SK-N-SH treated with all-trans-retinoic acid at 6 μM for 48 hours (cell line): Measurements from ENCODE around the gene C2orf72.

Experiments used
- ATAC-seq: fragments of 200-7000 bp; cut with Tn5 transposase; 3 replicates; pipeline ENCODE4 v1.9.1; 2020; ENCODE audit warnings: mild to moderate bottlenecking, moderate library complexity
- BACH2 ChIP-seq: fragments of 250-450 bp; sonication (Bioruptor Pico); IDR thresholded peaks from 2 replicates; pipeline ENCODE4 v1.9.0; 2021; ENCODE audit warnings: mild to moderate bottlenecking, borderline replicate concordance
- GLIS3 ChIP-seq: fragments of 250-450 bp; sonication (Bioruptor Pico); IDR thresholded peaks from 2 replicates; pipeline ENCODE4 v1.5.0; 2020; ENCODE audit warnings: mild to moderate bottlenecking, moderate library complexity
- ISL1 ChIP-seq: fragments of 250-450 bp; sonication (Bioruptor Pico); IDR thresholded peaks from 2 replicates; pipeline ENCODE4 v2.1.2; 2022; ENCODE audit warnings: mild to moderate bottlenecking, moderate library complexity
- OSR1 ChIP-seq: fragments of 250-450 bp; sonication (Bioruptor Pico); IDR thresholded peaks from 2 replicates; pipeline ENCODE4 v1.8.0; 2022; ENCODE audit warnings: moderate library complexity, mild to moderate bottlenecking, inconsistent platforms
- PPARA ChIP-seq: fragments of 250-450 bp; sonication (Bioruptor Pico); IDR thresholded peaks from 2 replicates; pipeline ENCODE4 v1.5.0; 2020; ENCODE audit warnings: mild to moderate bottlenecking, borderline replicate concordance
- RARB ChIP-seq: fragments of 250-450 bp; sonication (Bioruptor Pico); IDR thresholded peaks from 2 replicates; pipeline ENCODE4 v1.8.0; 2021; ENCODE audit warnings: mild to moderate bottlenecking, moderate library complexity
- SNAI2 ChIP-seq: fragments of 250-450 bp; sonication (Bioruptor Pico); IDR thresholded peaks from 2 replicates; pipeline ENCODE4 v1.5.0; 2020; ENCODE audit warnings: mild to moderate bottlenecking, moderate library complexity
- TOX ChIP-seq: fragments of 250-450 bp; sonication (Bioruptor Pico); IDR thresholded peaks from 2 replicates; pipeline ENCODE4 v1.8.0; 2021; ENCODE audit warnings: mild to moderate bottlenecking, moderate library complexity, borderline replicate concordance
- ZFP3 ChIP-seq: fragments of 250-450 bp; sonication (Bioruptor Pico); IDR thresholded peaks from 2 replicates; pipeline ENCODE4 v1.5.0; 2020; ENCODE audit warnings: mild to moderate bottlenecking, moderate library complexity
- ZNF565 ChIP-seq: fragments of 450-650 bp; formaldehyde crosslinking; conservative IDR thresholded peaks from 2 replicates; pipeline ENCODE4 v1.5.0; 2020; ENCODE audit warnings: low read depth, mild to moderate bottlenecking, moderate library complexity
- ZNF70 ChIP-seq: fragments of 450-650 bp; formaldehyde crosslinking; IDR thresholded peaks from 2 replicates; pipeline ENCODE4 v1.5.0; 2020; ENCODE audit warnings: mild to moderate bottlenecking, moderate library complexity
- TF ChIP-seq, protein P1 (sequence below): fragments of 250-450 bp; sonication (Bioruptor Pico); IDR thresholded peaks from 2 replicates; pipeline ENCODE4 v1.8.0; 2020; ENCODE audit warnings: mild to moderate bottlenecking, moderate library complexity, borderline replicate concordance
- TF ChIP-seq, protein P2 (sequence below): fragments of 250-450 bp; sonication (Bioruptor Pico); IDR thresholded peaks from 2 replicates; pipeline ENCODE4 v1.5.1; 2021; ENCODE audit warnings: mild to moderate bottlenecking, moderate library complexity
- TF ChIP-seq, protein P3 (sequence below): fragments of 250-450 bp; sonication (Bioruptor Pico); IDR thresholded peaks from 2 replicates; pipeline ENCODE4 v1.5.0; 2020; ENCODE audit warnings: mild to moderate bottlenecking, moderate library complexity
- TF ChIP-seq, protein P4 (sequence below): fragments of 250-450 bp; sonication (Bioruptor Pico); IDR thresholded peaks from 2 replicates; pipeline ENCODE4 v1.5.1; 2020; ENCODE audit warnings: low read depth, mild to moderate bottlenecking, moderate library complexity
- TF ChIP-seq, protein P5 (sequence below): fragments of 250-450 bp; sonication (Bioruptor Pico); IDR thresholded peaks from 2 replicates; pipeline ENCODE4 v1.8.0; 2021; ENCODE audit warnings: low read depth, mild to moderate bottlenecking, moderate library complexity, borderline replicate concordance

C2orf72 gene

DNA sequence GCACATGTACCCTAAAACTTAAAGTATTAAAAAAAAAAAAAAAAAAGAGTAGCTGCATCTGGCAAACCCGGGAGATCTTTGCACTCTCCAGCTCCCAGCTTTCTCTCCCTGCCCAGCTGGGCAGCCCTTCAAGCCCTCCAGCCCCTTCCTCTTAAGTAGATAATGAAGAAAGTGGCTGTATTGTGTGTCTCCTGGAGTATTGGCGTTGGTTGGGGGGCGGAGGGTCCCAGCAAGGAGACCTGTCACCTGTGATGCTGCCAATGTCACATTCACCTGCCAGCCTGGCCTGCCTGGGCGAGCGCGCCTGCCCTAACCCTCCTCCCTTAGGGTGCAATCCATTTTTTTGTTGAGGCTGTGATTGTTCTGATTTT, 2.0 kb downstream of the C2orf72 start (continued):
- TF ChIP-seq TOX (CRISPR knock-in tag), result no peak
- TF ChIP-seq ZNF70 (CRISPR knock-in tag), result no peak

DNA sequence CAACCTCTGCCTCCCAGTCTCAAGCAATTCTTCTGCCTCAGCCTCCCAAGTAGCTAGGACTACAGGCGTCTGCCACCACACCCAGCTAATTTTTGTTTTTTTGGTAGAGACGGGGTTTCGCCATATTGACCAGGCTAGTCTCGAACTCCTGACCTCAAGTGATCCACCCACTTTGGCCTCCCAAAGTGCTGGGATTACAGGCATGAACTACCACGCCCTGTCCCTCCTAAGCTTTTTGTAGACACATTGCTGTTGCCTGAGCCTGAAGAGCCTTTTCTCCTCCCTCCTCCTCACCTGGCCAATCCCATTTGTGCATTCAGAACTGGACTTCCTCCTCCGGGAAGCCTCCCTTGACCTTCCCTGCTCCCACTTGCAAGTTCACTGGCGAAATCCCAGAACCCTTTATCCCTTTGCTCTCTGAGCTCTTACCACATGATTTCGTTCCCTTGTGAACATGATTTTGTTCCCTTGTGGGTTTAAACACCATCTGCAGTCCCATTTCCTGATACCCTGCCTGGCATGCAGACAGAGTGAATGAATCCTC, 2.6 kb downstream of the C2orf72 start:
- TF ChIP-seq, protein P1, sequence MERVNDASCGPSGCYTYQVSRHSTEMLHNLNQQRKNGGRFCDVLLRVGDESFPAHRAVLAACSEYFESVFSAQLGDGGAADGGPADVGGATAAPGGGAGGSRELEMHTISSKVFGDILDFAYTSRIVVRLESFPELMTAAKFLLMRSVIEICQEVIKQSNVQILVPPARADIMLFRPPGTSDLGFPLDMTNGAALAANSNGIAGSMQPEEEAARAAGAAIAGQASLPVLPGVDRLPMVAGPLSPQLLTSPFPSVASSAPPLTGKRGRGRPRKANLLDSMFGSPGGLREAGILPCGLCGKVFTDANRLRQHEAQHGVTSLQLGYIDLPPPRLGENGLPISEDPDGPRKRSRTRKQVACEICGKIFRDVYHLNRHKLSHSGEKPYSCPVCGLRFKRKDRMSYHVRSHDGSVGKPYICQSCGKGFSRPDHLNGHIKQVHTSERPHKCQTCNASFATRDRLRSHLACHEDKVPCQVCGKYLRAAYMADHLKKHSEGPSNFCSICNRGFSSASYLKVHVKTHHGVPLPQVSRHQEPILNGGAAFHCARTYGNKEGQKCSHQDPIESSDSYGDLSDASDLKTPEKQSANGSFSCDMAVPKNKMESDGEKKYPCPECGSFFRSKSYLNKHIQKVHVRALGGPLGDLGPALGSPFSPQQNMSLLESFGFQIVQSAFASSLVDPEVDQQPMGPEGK (CRISPR knock-in tag), result no peak
- TF ChIP-seq TOX (CRISPR knock-in tag) (no peak), ZNF70 (CRISPR knock-in tag) (no peak), ZNF565 (no peak), BACH2 (CRISPR knock-in tag) (no peak), PPARA (CRISPR knock-in tag) (no peak), ZFP3 (CRISPR knock-in tag) (no peak), ISL1 (CRISPR knock-in tag) (no peak)
- TF ChIP-seq, protein P2, sequence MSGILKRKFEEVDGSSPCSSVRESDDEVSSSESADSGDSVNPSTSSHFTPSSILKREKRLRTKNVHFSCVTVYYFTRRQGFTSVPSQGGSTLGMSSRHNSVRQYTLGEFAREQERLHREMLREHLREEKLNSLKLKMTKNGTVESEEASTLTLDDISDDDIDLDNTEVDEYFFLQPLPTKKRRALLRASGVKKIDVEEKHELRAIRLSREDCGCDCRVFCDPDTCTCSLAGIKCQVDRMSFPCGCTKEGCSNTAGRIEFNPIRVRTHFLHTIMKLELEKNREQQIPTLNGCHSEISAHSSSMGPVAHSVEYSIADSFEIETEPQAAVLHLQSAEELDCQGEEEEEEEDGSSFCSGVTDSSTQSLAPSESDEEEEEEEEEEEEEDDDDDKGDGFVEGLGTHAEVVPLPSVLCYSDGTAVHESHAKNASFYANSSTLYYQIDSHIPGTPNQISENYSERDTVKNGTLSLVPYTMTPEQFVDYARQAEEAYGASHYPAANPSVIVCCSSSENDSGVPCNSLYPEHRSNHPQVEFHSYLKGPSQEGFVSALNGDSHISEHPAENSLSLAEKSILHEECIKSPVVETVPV (CRISPR knock-in tag), result no peak
- ATAC-seq, result no peak

DNA sequence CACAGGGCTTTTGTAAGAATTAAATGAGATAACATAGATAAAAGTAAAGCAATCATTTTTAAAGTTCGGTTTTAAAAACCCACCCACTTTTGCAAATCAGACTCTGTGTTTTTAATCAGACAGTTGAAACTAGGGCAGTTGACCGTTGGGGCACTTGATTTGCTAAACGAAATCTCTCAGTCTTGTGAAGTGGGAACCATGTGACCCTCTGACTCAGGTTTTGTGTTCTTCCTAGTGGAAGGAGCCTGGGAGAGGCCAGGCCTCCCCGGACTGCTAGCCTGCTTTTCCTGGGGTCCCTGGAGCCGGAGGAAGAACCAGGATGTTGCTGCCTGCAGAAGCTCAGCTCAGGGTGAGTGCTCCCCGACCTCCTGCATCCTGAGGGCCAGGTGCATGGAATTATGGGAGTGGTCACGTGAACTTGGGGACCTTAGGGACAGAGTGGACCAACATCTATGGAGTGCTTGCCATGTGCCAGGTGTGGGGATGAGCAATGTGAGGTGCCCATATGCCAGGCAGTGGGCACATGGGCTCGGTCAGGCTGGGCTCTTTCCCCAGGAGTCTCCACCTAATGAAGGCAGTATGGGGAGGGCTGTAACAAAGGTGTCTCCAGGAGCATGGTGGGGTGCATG, 3.9 kb downstream of the C2orf72 start:
- no peak for ATAC-seq
- no peak for TF ChIP-seq OSR1
- no peak for TF ChIP-seq ZFP3 (CRISPR knock-in tag)
- TF ChIP-seq BACH2 (CRISPR knock-in tag), result no peak
- no peak for TF ChIP-seq GLIS3 (CRISPR knock-in tag)
- TF ChIP-seq, protein P3, sequence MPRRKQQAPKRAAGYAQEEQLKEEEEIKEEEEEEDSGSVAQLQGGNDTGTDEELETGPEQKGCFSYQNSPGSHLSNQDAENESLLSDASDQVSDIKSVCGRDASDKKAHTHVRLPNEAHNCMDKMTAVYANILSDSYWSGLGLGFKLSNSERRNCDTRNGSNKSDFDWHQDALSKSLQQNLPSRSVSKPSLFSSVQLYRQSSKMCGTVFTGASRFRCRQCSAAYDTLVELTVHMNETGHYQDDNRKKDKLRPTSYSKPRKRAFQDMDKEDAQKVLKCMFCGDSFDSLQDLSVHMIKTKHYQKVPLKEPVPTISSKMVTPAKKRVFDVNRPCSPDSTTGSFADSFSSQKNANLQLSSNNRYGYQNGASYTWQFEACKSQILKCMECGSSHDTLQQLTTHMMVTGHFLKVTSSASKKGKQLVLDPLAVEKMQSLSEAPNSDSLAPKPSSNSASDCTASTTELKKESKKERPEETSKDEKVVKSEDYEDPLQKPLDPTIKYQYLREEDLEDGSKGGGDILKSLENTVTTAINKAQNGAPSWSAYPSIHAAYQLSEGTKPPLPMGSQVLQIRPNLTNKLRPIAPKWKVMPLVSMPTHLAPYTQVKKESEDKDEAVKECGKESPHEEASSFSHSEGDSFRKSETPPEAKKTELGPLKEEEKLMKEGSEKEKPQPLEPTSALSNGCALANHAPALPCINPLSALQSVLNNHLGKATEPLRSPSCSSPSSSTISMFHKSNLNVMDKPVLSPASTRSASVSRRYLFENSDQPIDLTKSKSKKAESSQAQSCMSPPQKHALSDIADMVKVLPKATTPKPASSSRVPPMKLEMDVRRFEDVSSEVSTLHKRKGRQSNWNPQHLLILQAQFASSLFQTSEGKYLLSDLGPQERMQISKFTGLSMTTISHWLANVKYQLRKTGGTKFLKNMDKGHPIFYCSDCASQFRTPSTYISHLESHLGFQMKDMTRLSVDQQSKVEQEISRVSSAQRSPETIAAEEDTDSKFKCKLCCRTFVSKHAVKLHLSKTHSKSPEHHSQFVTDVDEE, result no peak
- TF ChIP-seq SNAI2 (CRISPR knock-in tag), result no peak
- TF ChIP-seq, protein P4, sequence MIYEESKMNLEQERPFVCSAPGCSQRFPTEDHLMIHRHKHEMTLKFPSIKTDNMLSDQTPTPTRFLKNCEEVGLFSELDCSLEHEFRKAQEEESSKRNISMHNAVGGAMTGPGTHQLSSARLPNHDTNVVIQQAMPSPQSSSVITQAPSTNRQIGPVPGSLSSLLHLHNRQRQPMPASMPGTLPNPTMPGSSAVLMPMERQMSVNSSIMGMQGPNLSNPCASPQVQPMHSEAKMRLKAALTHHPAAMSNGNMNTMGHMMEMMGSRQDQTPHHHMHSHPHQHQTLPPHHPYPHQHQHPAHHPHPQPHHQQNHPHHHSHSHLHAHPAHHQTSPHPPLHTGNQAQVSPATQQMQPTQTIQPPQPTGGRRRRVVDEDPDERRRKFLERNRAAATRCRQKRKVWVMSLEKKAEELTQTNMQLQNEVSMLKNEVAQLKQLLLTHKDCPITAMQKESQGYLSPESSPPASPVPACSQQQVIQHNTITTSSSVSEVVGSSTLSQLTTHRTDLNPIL (CRISPR knock-in tag), result no peak
- TF ChIP-seq, protein P2 (CRISPR knock-in tag), result no peak
- no peak for TF ChIP-seq RARB (CRISPR knock-in tag)
- no peak for TF ChIP-seq PPARA (CRISPR knock-in tag)
- TF ChIP-seq, protein P5, sequence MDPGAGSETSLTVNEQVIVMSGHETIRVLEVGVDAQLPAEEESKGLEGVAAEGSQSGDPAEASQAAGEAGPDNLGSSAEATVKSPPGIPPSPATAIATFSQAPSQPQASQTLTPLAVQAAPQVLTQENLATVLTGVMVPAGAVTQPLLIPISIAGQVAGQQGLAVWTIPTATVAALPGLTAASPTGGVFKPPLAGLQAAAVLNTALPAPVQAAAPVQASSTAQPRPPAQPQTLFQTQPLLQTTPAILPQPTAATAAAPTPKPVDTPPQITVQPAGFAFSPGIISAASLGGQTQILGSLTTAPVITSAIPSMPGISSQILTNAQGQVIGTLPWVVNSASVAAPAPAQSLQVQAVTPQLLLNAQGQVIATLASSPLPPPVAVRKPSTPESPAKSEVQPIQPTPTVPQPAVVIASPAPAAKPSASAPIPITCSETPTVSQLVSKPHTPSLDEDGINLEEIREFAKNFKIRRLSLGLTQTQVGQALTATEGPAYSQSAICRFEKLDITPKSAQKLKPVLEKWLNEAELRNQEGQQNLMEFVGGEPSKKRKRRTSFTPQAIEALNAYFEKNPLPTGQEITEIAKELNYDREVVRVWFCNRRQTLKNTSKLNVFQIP (CRISPR knock-in tag), result no peak
- no peak for TF ChIP-seq TOX (CRISPR knock-in tag)
